ENCODE measurements around the gene ATP6V1A.

- no peak for TF ChIP-seq CTCF (IDR thresholded peaks at IDR 0.05; ENCODE audit: low read depth, low read length)
- TF ChIP-seq POLR2A (IDR thresholded peaks at IDR 0.05; ENCODE audit: extremely low read depth, insufficient read length) = no peak
These were observed 27.1 kb upstream of the ATP6V1A start for GRCh38 chr3:113719758-113720157.

Data from NB4 (cell line).